Measurements from ENCODE around the gene TAS2R14. TPM values are rescaled to one million over a fixed set of nuclear protein-coding genes. Genes with fewer than 3 reads are reported as not detected.
A peak's percentile ranks its signal among the peaks of the same experiment; 100 is the strongest.

TAS2R14 gene
- total RNA-seq, 1 donor from 2014 or later: 2.8 TPM

DNA sequence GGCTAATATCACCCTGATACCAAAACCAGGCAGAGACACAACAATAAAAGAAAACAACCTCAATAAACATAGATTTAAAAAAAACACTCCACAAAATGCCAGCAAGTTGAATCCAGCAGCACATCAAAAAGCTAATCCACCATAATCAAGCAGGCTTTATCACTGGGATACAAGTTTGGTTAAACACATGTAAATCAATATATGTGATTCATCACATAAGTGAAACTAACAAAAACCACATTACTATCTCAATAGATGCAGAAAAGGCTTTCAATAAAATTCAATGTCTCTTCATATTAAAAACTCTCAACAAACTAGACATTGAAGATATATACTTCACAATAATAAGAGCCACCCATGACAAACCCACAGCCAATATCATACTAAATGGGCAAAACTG, 17.0 kb upstream of the TAS2R14 start:
- H3K27me3 Mint-ChIP-seq: no peaks in the 10 kb centered on the region
- peaks cover 58% of the 10 kb centered on the region for H3K36me3 Mint-ChIP-seq
- H3K4me1 Mint-ChIP-seq (ENCODE audit: unreplicated experiment): no peaks in the 10 kb centered on the region
- H3K9me3 Mint-ChIP-seq: peaks cover 4% of the 10 kb centered on the region
- no peak overlapping the region for H3K4me3 Mint-ChIP-seq
- no peak overlapping the region for H3K27ac Mint-ChIP-seq
- DNase-seq (ENCODE audit: extremely low spot score, unreplicated experiment): no peak
- no peak for TF ChIP-seq CTCF (conservative IDR thresholded peaks at IDR 0.05)

DNA sequence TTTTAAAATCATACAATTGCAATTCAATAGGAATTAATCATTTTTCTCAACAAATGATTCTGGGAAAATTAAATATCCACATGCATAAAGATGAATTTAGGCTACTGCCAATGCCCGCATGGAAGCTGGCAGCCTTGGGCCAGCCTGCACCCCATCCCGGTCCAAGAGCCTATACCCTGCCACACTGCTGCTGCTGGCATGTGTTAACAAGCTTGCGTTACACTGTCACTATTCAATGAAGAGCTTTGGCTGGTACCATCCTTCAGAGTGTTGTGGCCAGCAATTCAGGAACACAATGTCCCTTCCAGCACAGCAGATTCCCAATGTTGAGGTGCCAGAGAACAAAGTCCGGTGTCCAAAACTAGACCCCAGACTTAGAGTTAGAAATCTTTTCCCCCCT, 13.6 kb upstream of the TAS2R14 start:
- H3K27ac Mint-ChIP-seq: no peak overlapping the region
- H3K9me3 Mint-ChIP-seq: peaks cover 14% of the 10 kb centered on the region
- no peak for DNase-seq (ENCODE audit: extremely low spot score, unreplicated experiment)
- no peak overlapping the region for H3K4me3 Mint-ChIP-seq
- H3K36me3 Mint-ChIP-seq: peaks cover 64% of the 10 kb centered on the region
- no peaks in the 10 kb centered on the region for H3K27me3 Mint-ChIP-seq
- no peaks in the 10 kb centered on the region for H3K4me1 Mint-ChIP-seq (ENCODE audit: unreplicated experiment)
- no peak for TF ChIP-seq CTCF (conservative IDR thresholded peaks at IDR 0.05)

GRCh38 chr12:10943167-10943566, 4.1 kb upstream of the TAS2R14 start:
- TF ChIP-seq CTCF (conservative IDR thresholded peaks at IDR 0.05): no peak
- Mint-ChIP-seq H3K36me3 (peaks cover 38% of the 10 kb centered on the region), H3K4me1 (ENCODE audit: unreplicated experiment) (no peaks in the 10 kb centered on the region), H3K27me3 (no peaks in the 10 kb centered on the region), H3K27ac (no peak overlapping the region), H3K9me3 (peaks cover 20% of the 10 kb centered on the region), H3K4me3 (no peak overlapping the region)
- no peak for DNase-seq (ENCODE audit: extremely low spot score, unreplicated experiment)

GRCh38 chr12:10941916-10942607, 3.0 kb upstream of the TAS2R14 start:
- Mint-ChIP-seq H3K4me3 (no peak overlapping the region), H3K36me3 (peaks cover 29% of the 10 kb centered on the region), H3K27ac (peak overlapping the region; percentile 39), H3K4me1 (ENCODE audit: unreplicated experiment) (no peaks in the 10 kb centered on the region), H3K9me3 (peaks cover 10% of the 10 kb centered on the region), H3K27me3 (no peaks in the 10 kb centered on the region)
- DNase-seq (ENCODE audit: extremely low spot score, unreplicated experiment): no peak
- no peak for TF ChIP-seq CTCF (conservative IDR thresholded peaks at IDR 0.05)

- TF ChIP-seq CTCF (conservative IDR thresholded peaks at IDR 0.05): no peak
- Mint-ChIP-seq H3K27me3 (no peaks in the 10 kb centered on the region), H3K9me3 (peaks cover 4% of the 10 kb centered on the region), H3K27ac (no peak overlapping the region), H3K36me3 (peaks cover 22% of the 10 kb centered on the region), H3K4me3 (no peak overlapping the region), H3K4me1 (ENCODE audit: unreplicated experiment) (no peaks in the 10 kb centered on the region)
- no peak for DNase-seq (ENCODE audit: extremely low spot score, unreplicated experiment)
Measured at GRCh38 chr12:10941369-10941768, 2.3 kb upstream of the TAS2R14 start.
